Ishikawa (cell line): ENCODE data around the gene FAM8A1.

Experiments used
- CREB1 ChIP-seq: IDR thresholded peaks from 2 replicates; pipeline ENCODE4 v1.6.1; 2012; ENCODE audit warnings: low read depth
- EP300 ChIP-seq: IDR thresholded peaks from 2 replicates; pipeline ENCODE4 v1.6.1; 2012; ENCODE audit warnings: borderline replicate concordance
- FOXM1 ChIP-seq: IDR thresholded peaks from 2 replicates; pipeline ENCODE4 v1.6.1; 2012; ENCODE audit warnings: low read depth, borderline replicate concordance
- MAX ChIP-seq: IDR thresholded peaks from 2 replicates; pipeline ENCODE4 v1.6.1; 2012
- REST ChIP-seq: IDR thresholded peaks from 2 replicates; pipeline ENCODE4 v1.6.1; 2012; ENCODE audit warnings: low read depth, mild to moderate bottlenecking
- TAF1 ChIP-seq: IDR thresholded peaks from 2 replicates; pipeline ENCODE4 v1.6.1; 2012; ENCODE audit warnings: low read depth, mild to moderate bottlenecking
- TCF12 ChIP-seq: IDR thresholded peaks from 2 replicates; pipeline ENCODE4 v1.6.1; 2012; ENCODE audit warnings: low read depth
- TEAD4 ChIP-seq: IDR thresholded peaks from 2 replicates; pipeline ENCODE4 v1.6.1; 2012
- ZBTB7A ChIP-seq: IDR thresholded peaks from 2 replicates; pipeline ENCODE4 v1.6.1; 2012; ENCODE audit warnings: low read depth

- TF ChIP-seq FOXM1 (no peak), ZBTB7A (no peak), TAF1 (no peak), MAX (no peak), TEAD4 (no peak), EP300 (no peak), CREB1 (no peak), REST (no peak), TCF12 (no peak)
These were observed 47.2 kb upstream of the FAM8A1 start for GRCh38 chr6:17552861-17553260.
